ENCODE measurements around the gene RGL3. TPM values are rescaled to one million over a fixed set of nuclear protein-coding genes. Genes with fewer than 3 reads are reported as not detected.
"Not testable (repeated sequence)": the region's sequence is repeated elsewhere in the genome, so short reads cannot be mapped to it uniquely, and the experiment has no call there.

Gene RGL3
- polyA plus RNA-seq, 1 of the 3 experiments (the other 2 are of a cell fraction) = 13.3 TPM

GRCh38 chr19:11463391-11463790 is 44.3 kb upstream of the RGL3 start (continued):
- TF ChIP-seq PBX3 (IDR thresholded peaks at IDR 0.05) (no peak), NFIC (IDR thresholded peaks at IDR 0.05; ENCODE audit: borderline replicate concordance) (no peak), FOSL2 (IDR thresholded peaks at IDR 0.05; ENCODE audit: borderline replicate concordance, low read depth) (no peak), RFX5 (IDR thresholded peaks at IDR 0.05; ENCODE audit: low read length) (no peak), USF1 (IDR thresholded peaks at IDR 0.05; ENCODE audit: borderline replicate concordance, low read depth) (no peak), MXI1 (IDR thresholded peaks at IDR 0.05; ENCODE audit: low read depth, low read length) (no peak)

- ChIA-PET POLR2A (no interaction called here), CTCF (no interaction called here)
- 49% methylated on average over 2 of the region's 2 CpGs for WGBS (ENCODE audit: low lambda C conversion rate)
These were observed 42.3 kb upstream of the RGL3 start for GRCh38 chr19:11461453-11461852.

GRCh38 chr19:11460207-11460606 is 41.1 kb upstream of the RGL3 start:
- H3K9me2 ChIP-seq = no peaks in the 10 kb centered on the region
- H3F3A ChIP-seq (replicated peaks; ENCODE audit: insufficient read depth) = no peaks in the 10 kb centered on the region
- no peak overlapping the region for H3K4me3 ChIP-seq (ENCODE audit: low read depth in 2 of 2, low read length in 1 of 2)
- no peak overlapping the region for H3K27ac ChIP-seq (ENCODE audit: low read depth in 2 of 2, low read length in 1 of 2)
- WGBS (ENCODE audit: low lambda C conversion rate) = 44% methylated on average over 4 of the region's 4 CpGs
- no peaks in the 10 kb centered on the region for H4K20me1 ChIP-seq (ENCODE audit: insufficient read depth)
- no peaks in the 10 kb centered on the region for H3K36me3 ChIP-seq (replicated peaks in 1 of 2; ENCODE audit: control insufficient read depth in 1 of 2, insufficient read depth in 2 of 2, low read length in 1 of 2)
- H3K4me1 ChIP-seq (ENCODE audit: control insufficient read depth in 1 of 2, insufficient read depth in 2 of 2, low read depth in 1 of 2, low read length in 1 of 2) = no peaks in the 10 kb centered on the region
- TF ChIP-seq RFX5 (IDR thresholded peaks at IDR 0.05; ENCODE audit: low read length) (no peak), CTCF (IDR thresholded peaks at IDR 0.05) (peak; percentile 28), RAD21 (IDR thresholded peaks at IDR 0.05; ENCODE audit: low read length) (peak; percentile 17; the same call in 1 of the 2 replicates), POLR2AphosphoS5 (IDR thresholded peaks at IDR 0.05; ENCODE audit: low read depth, low read length) (no peak)
- DNase-seq = peak; percentile 80
- H3K9ac ChIP-seq = no peak overlapping the region
- no peaks in the 10 kb centered on the region for H3K79me2 ChIP-seq (ENCODE audit: insufficient read depth)
- no peak overlapping the region for H3K4me2 ChIP-seq
- CTCF ChIA-PET = no interaction called here
- no peak overlapping the region for H2AFZ ChIP-seq (ENCODE audit: low read depth)
- H3K9me3 ChIP-seq = no peaks in the 10 kb centered on the region
- H3K27me3 ChIP-seq (ENCODE audit: insufficient read depth) = no peaks in the 10 kb centered on the region
- POLR2A ChIA-PET = no interaction called here

More at GRCh38 chr19:11461453-11461852, 42.3 kb upstream of the RGL3 start:
- Histone ChIP-seq H3K4me3 (ENCODE audit: low read depth in 2 of 2, low read length in 1 of 2) (no peak overlapping the region), H3K4me2 (no peak overlapping the region), H3K4me1 (ENCODE audit: control insufficient read depth in 1 of 2, insufficient read depth in 2 of 2, low read depth in 1 of 2, low read length in 1 of 2) (no peaks in the 10 kb centered on the region), H3K9ac (no peak overlapping the region), H4K20me1 (ENCODE audit: insufficient read depth) (no peaks in the 10 kb centered on the region), H2AFZ (ENCODE audit: low read depth) (no peak overlapping the region), H3F3A (replicated peaks; ENCODE audit: insufficient read depth) (no peaks in the 10 kb centered on the region), H3K27ac (ENCODE audit: low read depth in 2 of 2, low read length in 1 of 2) (no peak overlapping the region), H3K27me3 (ENCODE audit: insufficient read depth) (no peaks in the 10 kb centered on the region), H3K9me3 (no peaks in the 10 kb centered on the region), H3K36me3 (replicated peaks in 1 of 2; ENCODE audit: control insufficient read depth in 1 of 2, insufficient read depth in 2 of 2, low read length in 1 of 2) (no peaks in the 10 kb centered on the region), H3K79me2 (ENCODE audit: insufficient read depth) (no peaks in the 10 kb centered on the region), H3K9me2 (no peaks in the 10 kb centered on the region)
- no peak for TF ChIP-seq JUND (IDR thresholded peaks at IDR 0.05)
- no peak for TF ChIP-seq NRF1 (IDR thresholded peaks at IDR 0.05; ENCODE audit: low read depth, low read length)
- no peak for TF ChIP-seq SIN3A (IDR thresholded peaks at IDR 0.05; ENCODE audit: borderline replicate concordance, low read depth, low read length)
- no peak for TF ChIP-seq RFX5 (IDR thresholded peaks at IDR 0.05; ENCODE audit: low read length)
- DNase-seq = no peak

GRCh38 chr19:11458912-11459311 is 39.8 kb upstream of the RGL3 start:
- WGBS (ENCODE audit: low lambda C conversion rate) = 78% methylated on average over 11 of the region's 11 CpGs
- H3K9me3 ChIP-seq; DNase-seq; H3K9me2 ChIP-seq; H3K9ac ChIP-seq; H3K27me3 ChIP-seq (ENCODE audit: insufficient read depth); H3K4me1 ChIP-seq (ENCODE audit: control insufficient read depth in 1 of 2, insufficient read depth in 2 of 2, low read depth in 1 of 2, low read length in 1 of 2); H3F3A ChIP-seq (replicated peaks; ENCODE audit: insufficient read depth); H2AFZ ChIP-seq (ENCODE audit: low read depth); H3K79me2 ChIP-seq (ENCODE audit: insufficient read depth); H4K20me1 ChIP-seq (ENCODE audit: insufficient read depth); H3K36me3 ChIP-seq (replicated peaks in 1 of 2; ENCODE audit: control insufficient read depth in 1 of 2, insufficient read depth in 2 of 2, low read length in 1 of 2); H3K4me3 ChIP-seq (ENCODE audit: low read depth in 2 of 2, low read length in 1 of 2); H3K4me2 ChIP-seq; H3K27ac ChIP-seq (ENCODE audit: low read depth in 2 of 2, low read length in 1 of 2): not testable (repeated sequence)
- POLR2A ChIA-PET = interaction anchor here (0.6 kb wide), 1 partner anchor 9 kb away, joined by 3 read pairs; no protein-coding TSS in a partner anchor
- CTCF ChIA-PET = interaction anchor here (1.2 to 3.6 kb wide), 3 partner anchors 13 to 76 kb away, joined by 5 to 22 read pairs (median 7); no protein-coding TSS in a partner anchor
